PFSK-1 (cell line): ENCODE measurements around the gene GPC6.

Source experiments
- FOXP2 ChIP-seq: optimal IDR thresholded peaks from 2 replicates; pipeline ENCODE3; 2011; ENCODE audit warnings: borderline replicate concordance, control low read depth, inconsistent platforms; ENCODE audit not compliant: insufficient read depth; ENCODE audit errors: extremely low read length, extremely low read depth
- POLR2AphosphoS5 ChIP-seq: IDR thresholded peaks from 2 replicates; pipeline ENCODE4 v1.6.1; 2012; ENCODE audit warnings: low read depth, mild to moderate bottlenecking, control low read depth, low read length, moderate library complexity
- SIN3A ChIP-seq: IDR thresholded peaks from 2 replicates; pipeline ENCODE4 v1.6.1; 2012; ENCODE audit warnings: mild to moderate bottlenecking, low read length, moderate library complexity, borderline replicate concordance; ENCODE audit not compliant: insufficient read depth
- TAF1 ChIP-seq: IDR thresholded peaks from 2 replicates; pipeline ENCODE4 v1.6.1; 2012; ENCODE audit warnings: low read length, control low read depth, borderline replicate concordance; ENCODE audit not compliant: insufficient read depth
- TF ChIP-seq, protein P1 (sequence below), 2 experiments: IDR thresholded peaks; 2 replicates each; pipeline versions ENCODE4 v1.6.1 to v1.8.0; 2011 to 2012; ENCODE audit warnings: low read depth in 2 of 2, low read length in 2 of 2, control low read depth in 1 of 2, inconsistent platforms in 1 of 2, mild to moderate bottlenecking in 1 of 2, moderate library complexity in 1 of 2; ENCODE audit not compliant: insufficient read depth in 1 of 2

GPC6 gene

DNA sequence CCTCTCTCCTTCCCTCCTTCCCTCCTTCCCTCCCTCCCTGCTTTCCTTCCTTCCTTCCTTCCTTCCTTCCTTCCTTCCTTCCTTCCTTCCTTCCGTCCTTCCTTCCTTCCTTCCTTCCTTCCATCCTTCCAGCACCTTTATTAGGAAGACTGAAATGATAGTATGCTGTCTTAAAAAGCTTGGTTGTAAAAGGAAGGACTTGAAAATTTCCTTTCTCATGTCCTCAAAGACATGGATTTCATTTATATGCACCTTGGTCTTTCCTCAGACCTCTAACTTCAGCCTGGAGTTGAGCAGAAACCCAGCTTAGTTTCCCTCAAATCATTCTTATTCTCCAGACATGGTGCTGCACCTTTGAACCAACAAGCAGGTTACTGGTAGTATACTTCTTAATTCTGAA lies 141.7 kb downstream of the GPC6 start:
- TF ChIP-seq POLR2AphosphoS5 (no peak), FOXP2 (no peak), SIN3A (no peak), TAF1 (no peak)

DNA sequence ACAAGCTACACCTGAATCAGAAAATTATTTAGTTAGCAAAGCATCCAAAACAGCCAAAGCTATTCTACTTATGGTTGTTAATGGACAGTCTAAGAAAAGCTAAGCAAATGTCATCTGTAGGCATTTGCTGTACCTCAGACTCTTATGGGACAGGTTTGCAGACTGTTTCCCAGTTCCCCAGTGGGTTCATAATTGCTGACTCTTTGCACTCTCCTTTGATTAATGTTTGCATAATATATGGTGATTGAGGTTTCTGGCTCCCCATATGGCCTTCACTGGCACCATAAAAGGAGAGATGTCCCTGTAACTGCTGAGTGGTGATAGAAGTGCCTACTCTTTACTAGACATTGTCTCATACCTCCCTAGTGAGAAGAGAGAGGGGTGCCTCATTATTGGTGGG lies 142.1 kb downstream of the GPC6 start:
- TF ChIP-seq, protein P1, sequence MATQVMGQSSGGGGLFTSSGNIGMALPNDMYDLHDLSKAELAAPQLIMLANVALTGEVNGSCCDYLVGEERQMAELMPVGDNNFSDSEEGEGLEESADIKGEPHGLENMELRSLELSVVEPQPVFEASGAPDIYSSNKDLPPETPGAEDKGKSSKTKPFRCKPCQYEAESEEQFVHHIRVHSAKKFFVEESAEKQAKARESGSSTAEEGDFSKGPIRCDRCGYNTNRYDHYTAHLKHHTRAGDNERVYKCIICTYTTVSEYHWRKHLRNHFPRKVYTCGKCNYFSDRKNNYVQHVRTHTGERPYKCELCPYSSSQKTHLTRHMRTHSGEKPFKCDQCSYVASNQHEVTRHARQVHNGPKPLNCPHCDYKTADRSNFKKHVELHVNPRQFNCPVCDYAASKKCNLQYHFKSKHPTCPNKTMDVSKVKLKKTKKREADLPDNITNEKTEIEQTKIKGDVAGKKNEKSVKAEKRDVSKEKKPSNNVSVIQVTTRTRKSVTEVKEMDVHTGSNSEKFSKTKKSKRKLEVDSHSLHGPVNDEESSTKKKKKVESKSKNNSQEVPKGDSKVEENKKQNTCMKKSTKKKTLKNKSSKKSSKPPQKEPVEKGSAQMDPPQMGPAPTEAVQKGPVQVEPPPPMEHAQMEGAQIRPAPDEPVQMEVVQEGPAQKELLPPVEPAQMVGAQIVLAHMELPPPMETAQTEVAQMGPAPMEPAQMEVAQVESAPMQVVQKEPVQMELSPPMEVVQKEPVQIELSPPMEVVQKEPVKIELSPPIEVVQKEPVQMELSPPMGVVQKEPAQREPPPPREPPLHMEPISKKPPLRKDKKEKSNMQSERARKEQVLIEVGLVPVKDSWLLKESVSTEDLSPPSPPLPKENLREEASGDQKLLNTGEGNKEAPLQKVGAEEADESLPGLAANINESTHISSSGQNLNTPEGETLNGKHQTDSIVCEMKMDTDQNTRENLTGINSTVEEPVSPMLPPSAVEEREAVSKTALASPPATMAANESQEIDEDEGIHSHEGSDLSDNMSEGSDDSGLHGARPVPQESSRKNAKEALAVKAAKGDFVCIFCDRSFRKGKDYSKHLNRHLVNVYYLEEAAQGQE (IDR thresholded peaks at IDR 0.05; ENCODE audit: insufficient read depth in 1 of 2, low read depth in 2 of 2, low read length in 2 of 2), result no peak
- no peak for TF ChIP-seq POLR2AphosphoS5
- TF ChIP-seq TAF1, result no peak
- TF ChIP-seq FOXP2, result no peak

DNA sequence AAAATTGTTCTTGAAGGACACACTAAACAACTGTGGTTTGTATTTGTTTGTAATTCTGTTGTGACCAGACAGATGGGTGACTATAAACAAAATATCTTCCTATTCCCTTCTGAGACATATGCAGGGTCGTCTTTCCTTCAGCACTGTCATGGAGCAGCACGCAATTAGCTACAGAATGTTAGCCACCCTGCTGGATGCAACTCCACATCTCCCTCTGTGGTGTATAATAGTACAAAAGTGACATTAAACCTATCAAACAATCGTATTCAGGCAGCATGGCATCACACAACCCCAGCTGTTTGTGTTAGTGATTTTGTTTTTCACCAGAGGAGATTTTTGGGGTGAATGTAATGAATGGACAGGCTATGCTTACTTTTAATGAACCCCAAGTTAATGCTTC lies 146.2 kb downstream of the GPC6 start:
- no peak for TF ChIP-seq TAF1
- TF ChIP-seq, protein P1 (IDR thresholded peaks at IDR 0.05; ENCODE audit: insufficient read depth in 1 of 2, low read depth in 2 of 2, low read length in 2 of 2), result no peak
- no peak for TF ChIP-seq SIN3A
- TF ChIP-seq FOXP2, result no peak
- TF ChIP-seq POLR2AphosphoS5, result no peak

DNA sequence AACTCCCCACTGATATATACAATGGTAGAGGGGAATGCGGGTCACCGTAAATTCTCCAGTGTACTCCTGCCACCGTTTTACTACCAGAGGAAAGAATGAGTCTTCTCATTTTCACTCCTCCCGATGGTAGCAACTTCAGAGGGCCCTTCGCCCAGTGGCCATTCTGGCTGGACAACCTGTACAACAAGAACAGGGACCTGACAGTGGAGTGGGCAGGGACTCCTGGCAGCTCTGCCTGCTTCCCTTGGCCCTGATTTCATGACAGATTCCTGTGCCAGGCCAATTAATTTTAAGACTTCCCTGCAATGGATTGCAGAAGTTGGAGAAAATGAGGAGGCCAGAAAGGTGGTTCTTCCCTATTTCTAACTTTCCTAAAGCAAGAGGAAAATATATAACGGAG lies 148.9 kb downstream of the GPC6 start:
- TF ChIP-seq FOXP2 (no peak), TAF1 (no peak), POLR2AphosphoS5 (no peak), SIN3A (no peak)
- TF ChIP-seq, protein P1 (IDR thresholded peaks at IDR 0.05; ENCODE audit: insufficient read depth in 1 of 2, low read depth in 2 of 2, low read length in 2 of 2), result no peak

DNA sequence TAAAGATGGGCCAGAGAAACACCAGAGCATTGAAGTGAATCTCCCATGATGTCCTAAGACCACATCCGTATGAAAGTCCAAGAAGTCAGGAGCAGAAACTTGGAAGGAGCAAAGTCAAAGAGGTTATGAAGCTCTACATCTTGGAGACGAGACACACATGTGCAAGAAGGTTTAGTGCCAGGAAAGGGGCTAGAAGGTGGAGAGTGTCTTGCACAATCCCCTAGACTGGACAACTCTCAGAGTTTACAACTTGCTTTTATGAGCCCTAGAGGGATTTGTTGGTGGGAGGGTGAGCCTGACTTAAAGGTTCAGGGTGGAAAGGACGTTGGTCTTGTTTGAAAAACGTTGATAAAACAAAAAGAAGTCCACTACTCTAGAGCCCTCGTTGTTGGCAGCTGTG lies 150.6 kb downstream of the GPC6 start:
- TF ChIP-seq TAF1 (no peak), POLR2AphosphoS5 (no peak), FOXP2 (no peak), SIN3A (no peak)
- TF ChIP-seq, protein P1 (IDR thresholded peaks at IDR 0.05; ENCODE audit: insufficient read depth in 1 of 2, low read depth in 2 of 2, low read length in 2 of 2), result no peak

DNA sequence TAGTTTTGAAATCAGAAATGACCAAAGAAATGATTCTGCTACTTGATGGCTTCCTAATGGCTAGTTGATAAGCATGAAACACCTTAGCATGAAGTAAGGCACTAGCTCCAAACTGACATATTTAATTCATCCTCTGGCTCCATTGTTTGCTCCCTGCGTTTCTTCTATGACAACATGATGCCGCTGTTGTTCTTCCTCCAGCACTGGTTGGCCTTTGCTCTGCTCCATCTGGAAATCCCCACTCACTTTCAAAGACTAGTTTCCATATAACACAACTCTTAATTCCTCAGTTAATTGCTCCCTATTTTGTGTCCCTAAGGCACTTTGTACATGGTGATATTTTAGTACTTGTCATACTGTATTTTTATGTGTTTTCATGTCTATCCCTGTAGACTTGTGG lies 151.6 kb downstream of the GPC6 start:
- TF ChIP-seq FOXP2, result no peak
- no peak for TF ChIP-seq TAF1
- TF ChIP-seq, protein P1 (IDR thresholded peaks at IDR 0.05; ENCODE audit: insufficient read depth in 1 of 2, low read depth in 2 of 2, low read length in 2 of 2), result no peak
- TF ChIP-seq POLR2AphosphoS5, result no peak
- no peak for TF ChIP-seq SIN3A
